ENCODE data around the gene NAPSA.
"Not testable (repeated sequence)": the region's sequence is repeated elsewhere in the genome, so short reads cannot be mapped to it uniquely, and the experiment has no call there.

GRCh38 chr19:50347089-50347581 is 18.3 kb downstream of the NAPSA start:
- not testable (repeated sequence) for TF ChIP-seq CTCF, EZH2phosphoT487 (IDR thresholded peaks at IDR 0.05; ENCODE audit: low read length)

All from MM.1S (cell line).